Neural crest cell (in vitro differentiated cells): ENCODE measurements around the gene PGAP2. TPM values are rescaled to one million over a fixed set of nuclear protein-coding genes. Genes with fewer than 3 reads are reported as not detected.

Source experiments
- DNase-seq: peaks from one replicate; pipeline ENCODE4 v3.0.0; 2021; ENCODE audit warnings: low read depth, mixed read lengths, low spot score
- H3K27ac Mint-ChIP-seq: one replicate; pipeline ENCODE4 v1.8.0; 2021; ENCODE audit warnings: mild to moderate bottlenecking, mixed read lengths; ENCODE audit not compliant: unreplicated experiment
- H3K27me3 Mint-ChIP-seq: 2 replicates; pipeline ENCODE4 v1.8.0; 2021; ENCODE audit warnings: low read depth, mild to moderate bottlenecking, mixed read lengths
- H3K36me3 Mint-ChIP-seq: 2 replicates; pipeline ENCODE4 v1.8.0; 2021; ENCODE audit warnings: low read depth, mild to moderate bottlenecking, mixed read lengths
- H3K4me1 Mint-ChIP-seq: 2 replicates; pipeline ENCODE4 v1.8.0; 2021; ENCODE audit warnings: mixed read lengths
- H3K4me3 Mint-ChIP-seq: one replicate; pipeline ENCODE4 v1.8.0; 2021; ENCODE audit warnings: mild to moderate bottlenecking, mixed read lengths
- H3K9me3 Mint-ChIP-seq: 2 replicates; pipeline ENCODE4 v1.8.0; 2021; ENCODE audit warnings: mixed read lengths
- total RNA-seq: library from RNA; stranded (reverse); gene quantifications from 2 replicates; pipeline ENCODE4 v1.2.1, GENCODE V29; 2021
- TF ChIP-seq, protein P1 (sequence below): fragments of 200-600 bp; sonication (generic); conservative IDR thresholded peaks from 2 replicates; pipeline ENCODE4 v1.5.0; 2021; ENCODE audit warnings: antibody characterized with exemption, mild to moderate bottlenecking

PGAP2 gene
- total RNA-seq, 1 donor from 2014 or later, result 34.8 TPM

DNA sequence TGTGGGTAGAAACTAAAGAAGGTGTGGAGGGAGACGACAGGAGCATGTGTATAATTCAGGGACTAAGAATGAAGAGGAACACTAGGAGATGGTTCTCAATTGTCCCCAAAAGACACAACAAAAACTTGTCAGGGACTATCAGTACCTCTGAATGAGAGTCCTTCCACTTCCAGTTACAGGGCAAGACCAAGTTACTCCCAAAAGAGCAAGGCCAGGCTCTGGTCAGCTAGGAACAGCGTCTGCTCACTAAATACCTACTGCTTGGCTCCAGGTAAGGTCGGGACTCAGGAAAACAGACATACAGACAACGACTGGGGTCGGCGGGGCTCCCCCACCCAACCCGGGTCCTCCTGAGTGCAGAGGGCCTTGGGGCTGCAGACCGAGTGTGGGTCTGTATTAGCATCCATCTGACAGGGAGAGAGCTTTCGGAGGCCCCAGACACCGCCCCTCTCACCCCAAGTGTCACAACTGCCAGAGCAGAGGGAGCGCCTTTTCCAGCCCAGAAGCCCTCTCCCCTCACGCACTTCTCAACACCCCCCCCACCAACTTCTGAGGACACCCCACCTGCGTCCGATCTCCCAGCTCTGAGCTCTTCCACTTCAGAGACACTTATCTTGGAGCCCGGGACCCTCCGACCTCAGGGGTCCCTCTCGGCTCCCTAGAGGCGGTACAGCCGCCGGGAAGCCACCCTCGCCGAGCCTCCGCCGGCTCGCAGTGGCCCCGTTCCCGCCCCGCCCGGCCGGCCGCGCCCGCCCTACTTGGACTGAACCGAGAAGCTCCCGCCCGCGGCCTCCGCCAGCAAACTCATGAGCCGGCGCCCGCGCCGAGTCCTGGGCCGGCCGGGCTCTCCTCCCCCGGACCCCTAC, 31.9 kb downstream of the PGAP2 start:
- H3K4me3 Mint-ChIP-seq, result peak overlapping the region; percentile 90

DNA sequence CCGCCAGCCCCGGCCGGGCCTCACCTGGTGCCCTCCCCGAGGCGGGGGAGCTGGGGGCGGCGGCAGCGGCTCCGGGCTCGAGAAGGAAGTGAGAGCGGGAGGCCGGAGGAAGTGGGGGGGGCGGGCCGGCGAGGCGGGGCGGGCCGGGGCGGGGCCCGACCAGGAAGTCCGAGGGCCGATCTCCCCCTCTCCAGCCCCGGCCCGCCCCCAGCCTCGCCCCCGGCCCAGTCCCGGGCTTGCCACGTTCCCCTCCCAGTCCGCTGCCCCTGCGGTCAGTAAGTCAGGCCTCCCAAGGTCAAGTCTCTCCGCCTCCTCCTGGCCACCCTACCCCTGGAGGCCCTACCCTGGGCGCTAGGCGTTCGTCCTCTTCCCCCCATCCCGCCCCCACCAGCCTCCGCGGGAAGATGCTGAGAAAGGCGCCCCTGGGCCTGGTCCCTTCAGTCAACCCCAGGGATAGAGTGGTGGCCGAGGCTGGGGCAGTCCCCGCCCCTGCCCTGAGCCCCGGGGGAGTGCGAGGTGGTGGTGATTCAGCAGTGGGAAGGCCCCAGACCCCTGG, 32.6 kb downstream of the PGAP2 start, which contains the start of gene RHOG:
TSS of gene RHOG (minus strand) at position 90 of the 556 bp plus-strand sequence. CDS start 12,821 bp downstream, outside the sequence.
- TF ChIP-seq, protein P1, sequence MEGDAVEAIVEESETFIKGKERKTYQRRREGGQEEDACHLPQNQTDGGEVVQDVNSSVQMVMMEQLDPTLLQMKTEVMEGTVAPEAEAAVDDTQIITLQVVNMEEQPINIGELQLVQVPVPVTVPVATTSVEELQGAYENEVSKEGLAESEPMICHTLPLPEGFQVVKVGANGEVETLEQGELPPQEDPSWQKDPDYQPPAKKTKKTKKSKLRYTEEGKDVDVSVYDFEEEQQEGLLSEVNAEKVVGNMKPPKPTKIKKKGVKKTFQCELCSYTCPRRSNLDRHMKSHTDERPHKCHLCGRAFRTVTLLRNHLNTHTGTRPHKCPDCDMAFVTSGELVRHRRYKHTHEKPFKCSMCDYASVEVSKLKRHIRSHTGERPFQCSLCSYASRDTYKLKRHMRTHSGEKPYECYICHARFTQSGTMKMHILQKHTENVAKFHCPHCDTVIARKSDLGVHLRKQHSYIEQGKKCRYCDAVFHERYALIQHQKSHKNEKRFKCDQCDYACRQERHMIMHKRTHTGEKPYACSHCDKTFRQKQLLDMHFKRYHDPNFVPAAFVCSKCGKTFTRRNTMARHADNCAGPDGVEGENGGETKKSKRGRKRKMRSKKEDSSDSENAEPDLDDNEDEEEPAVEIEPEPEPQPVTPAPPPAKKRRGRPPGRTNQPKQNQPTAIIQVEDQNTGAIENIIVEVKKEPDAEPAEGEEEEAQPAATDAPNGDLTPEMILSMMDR, result no peak
- DNase-seq, result peak; percentile 65
- Mint-ChIP-seq H3K4me1 (peaks cover 31% of the 10 kb centered on the region), H3K9me3 (no peaks in the 10 kb centered on the region), H3K4me3 (peak within 1 kb of the TSS; percentile 90), H3K36me3 (peaks cover 2% of the 10 kb centered on the region), H3K27me3 (no peaks in the 10 kb centered on the region), H3K27ac (no peak within 1 kb of the TSS)

More for the DNA sequence above, 31.9 kb downstream of the PGAP2 start:
- TF ChIP-seq, protein P1, result no peak
- no peaks in the 10 kb centered on the region for H3K9me3 Mint-ChIP-seq
- peaks cover 37% of the 10 kb centered on the region for H3K4me1 Mint-ChIP-seq
- DNase-seq, result peak; percentile 44
- no peaks in the 10 kb centered on the region for H3K27me3 Mint-ChIP-seq
- no peak overlapping the region for H3K27ac Mint-ChIP-seq
- peaks cover 4% of the 10 kb centered on the region for H3K36me3 Mint-ChIP-seq

DNA sequence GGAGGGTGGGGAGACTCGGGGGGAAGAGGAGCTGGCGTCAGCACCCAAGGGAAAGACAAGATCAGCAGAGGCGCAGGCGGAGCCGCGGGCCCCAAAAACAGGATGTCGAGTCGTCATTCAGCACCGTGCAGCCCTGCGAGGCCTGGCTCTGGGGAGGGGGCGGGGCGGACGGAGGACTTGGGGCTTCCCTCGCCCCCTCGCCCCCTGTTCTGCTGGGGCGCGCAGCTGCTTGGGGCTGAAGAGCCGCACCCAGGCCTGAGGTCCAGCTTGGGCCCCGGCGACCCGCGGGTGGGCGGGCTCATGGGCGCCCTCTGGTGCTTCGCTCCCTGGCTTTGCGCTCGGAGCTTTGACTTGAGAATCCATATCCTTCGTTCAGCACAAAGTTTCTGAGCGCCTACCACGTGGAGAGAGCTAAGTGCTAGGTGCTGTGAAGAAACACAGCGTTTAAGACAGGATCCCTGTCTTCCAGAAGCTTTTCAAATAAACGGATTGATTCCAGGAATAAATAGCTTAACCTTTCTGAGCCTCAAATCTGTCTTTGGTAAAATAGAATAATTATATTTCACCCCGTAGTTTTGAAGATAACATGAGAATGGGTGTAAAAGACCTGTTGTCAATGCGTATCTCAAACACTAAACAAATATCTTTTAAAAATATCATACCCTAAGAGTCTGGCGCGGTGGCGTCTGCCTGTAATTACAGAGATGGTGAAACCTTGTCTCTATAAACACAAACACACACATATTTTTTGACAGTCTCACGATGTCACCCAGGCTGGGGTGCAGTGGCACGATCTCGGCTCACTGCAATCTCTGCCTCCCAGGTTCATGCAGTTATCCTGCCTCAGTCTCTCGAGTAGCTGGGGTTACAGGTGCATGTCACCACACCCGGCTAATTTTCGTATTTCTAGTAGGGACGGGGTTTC, 33.3 kb downstream of the PGAP2 start:
- TF ChIP-seq, protein P1, result peak; percentile 77
- no peak overlapping the region for H3K27ac Mint-ChIP-seq
- peak; percentile 79 for DNase-seq
- peaks cover 31% of the 10 kb centered on the region for H3K4me1 Mint-ChIP-seq
- no peaks in the 10 kb centered on the region for H3K27me3 Mint-ChIP-seq
- peaks cover 2% of the 10 kb centered on the region for H3K36me3 Mint-ChIP-seq
- no peaks in the 10 kb centered on the region for H3K9me3 Mint-ChIP-seq
- H3K4me3 Mint-ChIP-seq, result peak overlapping the region; percentile 86

DNA sequence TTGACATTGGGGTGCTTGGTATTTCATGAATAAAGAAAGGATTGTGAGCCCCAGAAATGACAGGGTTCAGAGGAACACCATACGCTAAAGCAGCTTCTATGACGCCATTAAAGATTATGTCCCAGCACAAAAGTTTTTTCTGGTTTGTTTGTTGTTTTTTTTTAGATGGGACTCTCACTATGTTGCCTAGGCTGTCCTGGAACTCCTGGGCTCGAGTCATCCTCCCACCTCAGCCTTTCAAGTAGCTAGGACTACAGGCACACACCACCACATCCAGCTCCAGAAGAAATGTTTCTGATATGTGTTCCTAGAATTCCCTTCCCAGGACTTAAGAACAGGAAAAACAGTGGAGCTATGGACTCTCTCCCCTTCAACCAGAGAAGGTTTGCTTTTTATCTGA, 35.0 kb downstream of the PGAP2 start:
- TF ChIP-seq, protein P1, result no peak

DNA sequence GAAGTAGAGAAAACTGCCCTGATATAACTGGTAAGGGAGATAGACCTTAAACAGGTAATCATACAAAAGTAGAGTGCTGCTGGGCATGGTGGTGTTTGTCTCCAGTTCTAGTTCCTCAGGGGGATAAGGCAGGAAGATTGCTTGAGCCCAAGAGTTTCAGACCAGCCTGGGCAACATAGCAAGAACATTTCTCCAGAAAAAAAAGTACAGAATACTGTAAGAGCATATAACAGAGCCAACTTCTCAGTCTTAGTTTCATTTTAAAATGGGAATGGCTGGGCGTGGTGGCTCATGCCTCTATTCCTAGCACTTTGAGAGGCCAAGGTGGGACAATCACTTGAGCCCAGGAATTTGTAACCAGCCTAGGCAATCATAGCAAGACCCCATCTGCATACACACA, 36.9 kb downstream of the PGAP2 start:
- H3K9me3 Mint-ChIP-seq, result no peaks in the 10 kb centered on the region
- no peaks in the 10 kb centered on the region for H3K36me3 Mint-ChIP-seq
- peaks cover 4% of the 10 kb centered on the region for H3K27me3 Mint-ChIP-seq
- H3K4me1 Mint-ChIP-seq, result peaks cover 5% of the 10 kb centered on the region
- DNase-seq, result no peak
- H3K27ac Mint-ChIP-seq, result no peak overlapping the region
- TF ChIP-seq, protein P1, result no peak
- H3K4me3 Mint-ChIP-seq, result no peak overlapping the region

More for the DNA sequence above, 35.0 kb downstream of the PGAP2 start:
- Mint-ChIP-seq H3K27me3 (peaks cover 1% of the 10 kb centered on the region), H3K9me3 (no peaks in the 10 kb centered on the region), H3K4me3 (peak overlapping the region; percentile 79), H3K36me3 (no peaks in the 10 kb centered on the region), H3K4me1 (peaks cover 22% of the 10 kb centered on the region), H3K27ac (no peak overlapping the region)
- no peak for DNase-seq
